Heart left ventricle (tissue), 16 donors: ENCODE results near the gene SH2D4B. TPM values are rescaled to one million over a fixed set of nuclear protein-coding genes. Genes with fewer than 3 reads are reported as not detected.

Experiments used
- ATAC-seq, 4 donors: fragments of 200-7000 bp; cut with Tn5 transposase; one replicate each; pipeline ENCODE4 v1.9.1; 2020 to 2022; ENCODE audit warnings: moderate library complexity in 4 of 4, mild to moderate bottlenecking in 3 of 4, moderate number of reproducible peaks in 1 of 4
- DNase-seq, 5 donors: peaks; one replicate each; pipeline ENCODE4 v3.0.0-alpha.2; 2020
- H3K27ac ChIP-seq, 12 donors: fragments of 200-600 bp; sonication (generic) in 4 of 12; one replicate each; pipeline versions ENCODE4 v1.5.0 to v1.8.0; 2016 to 2022; ENCODE audit warnings: mild to moderate bottlenecking in 2 of 12
- H3K27me3 ChIP-seq, 9 donors: fragments of 200-600 bp; sonication (generic) in 2 of 9; one replicate each; pipeline versions ENCODE4 v1.5.1 to v1.8.0; 2016 to 2022; ENCODE audit warnings: mild to moderate bottlenecking in 3 of 9
- H3K36me3 ChIP-seq, 9 donors: fragments of 200-600 bp; sonication (generic) in 2 of 9; one replicate each; pipeline versions ENCODE4 v1.5.0 to v1.8.0; 2018 to 2022; ENCODE audit warnings: mild to moderate bottlenecking in 2 of 9
- H3K4me1 ChIP-seq, 12 donors: fragments of 200-600 bp; sonication (generic) in 4 of 12; one replicate each; pipeline versions ENCODE4 v1.5.0 to v1.8.0; 2016 to 2022; ENCODE audit warnings: mild to moderate bottlenecking in 3 of 12
- H3K4me3 ChIP-seq, 12 donors: fragments of 200-600 bp; sonication (generic) in 4 of 12; one replicate each; pipeline versions ENCODE4 v1.5.0 to v1.8.0; 2017 to 2022; ENCODE audit warnings: mild to moderate bottlenecking in 9 of 12, moderate library complexity in 4 of 12
- H3K9me3 ChIP-seq, 12 donors: fragments of 200-600 bp; sonication (generic) in 4 of 12; one replicate each; pipeline versions ENCODE4 v1.5.0 to v1.8.0; 2016 to 2022; ENCODE audit warnings: mild to moderate bottlenecking in 1 of 12
- CTCF ChIP-seq, 12 donors: fragments of 200-600 bp; sonication (generic) in 4 of 12; IDR thresholded peaks; one replicate each; pipeline versions ENCODE4 v1.5.0 to v1.8.0; 2018 to 2022; ENCODE audit warnings: antibody characterized with exemption in 12 of 12, mild to moderate bottlenecking in 5 of 12
- POLR2A ChIP-seq, 2 donors: fragments of 450-650 bp; IDR thresholded peaks; one replicate each; pipeline ENCODE4 v1.6.1; 2017; ENCODE audit warnings: antibody characterized with exemption in 2 of 2, mild to moderate bottlenecking in 2 of 2, moderate library complexity in 2 of 2
- WGBS, 4 donors: extraction: QIAGEN DNeasy Blood & Tissue Kit in 2 of 4; methylation state at CpG; one replicate each; pipeline versions ENCODE4 v1.1.5 to v1.1.7; 2013 to 2018; 5-methylcytosine and 5-hydroxymethylcytosine counted together
- intact Hi-C, 10 donors: fragments of 100-400 bp; cut with DNase I; formaldehyde crosslinking; loops; one replicate each; pipeline versions ENCODE4 v1.11.1 to v1.14.2; 2022
- polyA plus RNA-seq, 2 donors: library from polyadenylated mRNA; stranded (reverse); fragments of 200-250 nt; gene quantifications; one replicate each; pipeline ENCODE4 v1.2.3, GENCODE V29; 2013
- total RNA-seq, 9 donors: library from RNA; depleted of rRNA in 2 of 9; stranded (reverse); fragments of >200 nt in 2 of 9; fragmentation: NEBNext Ultra II Directional in 3 of 9; extraction: Animal tissue kit (Norgen Biotek cat#: 25700) in 3 of 9; gene quantifications; one replicate each; pipeline versions ENCODE4 v1.1.0 to v1.2.4, GENCODE V29; 2016 to 2023
- donor health status: ischemic (EF 13 %, LVEDD 7.1; RV severe dilation, severe dysfunction).
- donor health status: healthy with polysubstance abuse.
- donor health status: DM: no; HTN: yes; CAD: no.
- donor health status: DM: no; HTN: no; CAD: no.
- donor health status: ischemic (EF 25% LVEDD 6.9; RV normal size, moderate dysfunction).
- donor health status: ischemic (EF 25% LVEDD 5.7; RV mildly dilated, moderate dysfunction).
- donor health status: healthy.
- donor health status: DM: yes; HTN: yes; CAD: no.
- donor health status: ischemic (EF 35%, LVEDD 5.7; RV mildly dilated, moderate dysfunction).
- donor health status: nonischemic (EF 11% LVEDD 7.7; RV severe dilation, severe dysfunction).
- donor health status: DM: yes; HTN: yes; CAD: no.
- donor health status: PGD.
- donor health status: ischemic (EF 29% LVEDD 5.4; RV normal size, mild dysfunction).
- donor health status: nonischemic (EF 23%, LVEDD 6.1; RV moderate dilation, normal function).

Gene SH2D4B
- total and polyA plus RNA-seq, 11 donors: 0.19 TPM; not detected in 10

GRCh38 chr10:80581469-80581835 lies 43.8 kb downstream of the SH2D4B start:
- intact Hi-C loops: loop anchor here in 5 of 10 donors (5.0 to 10.0 kb wide), 3 partner anchors 44 to 139 kb away; partner anchors contain the start of gene SH2D4B (in 2 of the 5)
- H3K36me3 ChIP-seq: no peaks in the 10 kb centered on the region
- H3K27ac ChIP-seq: no peak overlapping the region
- peaks cover 0 to 15% (median 0%) of the 10 kb centered on the region in 12 donors for H3K4me1 ChIP-seq
- 70 to 91% (median 83%) methylated on average over 5 of the region's 5 CpGs for WGBS, 4 donors
- no peak for ATAC-seq
- TF ChIP-seq CTCF (IDR thresholded peaks at IDR 0.05) (no peak), POLR2A (IDR thresholded peaks at IDR 0.05) (no peak)
- H3K4me3 ChIP-seq: no peak overlapping the region
- H3K9me3 ChIP-seq: peaks cover 0 to 8% (median 0%) of the 10 kb centered on the region in 12 donors
- H3K27me3 ChIP-seq: no peaks in the 10 kb centered on the region
- DNase-seq: no peak

GRCh38 chr10:80582286-80582960 lies 44.7 kb downstream of the SH2D4B start:
- intact Hi-C loops: loop anchor here in 5 of 10 donors (5.0 to 10.0 kb wide), 3 partner anchors 45 to 140 kb away; partner anchors contain the start of gene SH2D4B (in 2 of the 5)
- ATAC-seq: peak in 1 of 4 donors; percentile 24

GRCh38 chr10:80583685-80584084 lies 46.0 kb downstream of the SH2D4B start:
- no peak for ATAC-seq
- no peak for DNase-seq
- intact Hi-C loops: loop anchor here in 5 of 10 donors (5.0 to 10.0 kb wide), 3 partner anchors 46 to 141 kb away; partner anchors contain the start of gene SH2D4B (in 2 of the 5)
- WGBS, 4 donors: 47 to 67% (median 55%) methylated on average over 1 of the region's 1 CpG
- no peak overlapping the region for H3K4me3 ChIP-seq
- H3K36me3 ChIP-seq: no peaks in the 10 kb centered on the region
- no peaks in the 10 kb centered on the region for H3K27me3 ChIP-seq
- TF ChIP-seq POLR2A (IDR thresholded peaks at IDR 0.05) (no peak), CTCF (IDR thresholded peaks at IDR 0.05) (peak in 7 of 12 donors; percentile 1 to 43 (median 28))
- H3K27ac ChIP-seq: no peak overlapping the region
- H3K4me1 ChIP-seq: peaks cover 0 to 15% (median 0%) of the 10 kb centered on the region in 12 donors
- no peaks in the 10 kb centered on the region for H3K9me3 ChIP-seq

More at GRCh38 chr10:80582286-80582960, 44.7 kb downstream of the SH2D4B start:
- H3K4me1 ChIP-seq: peaks cover 0 to 15% (median 0%) of the 10 kb centered on the region in 12 donors
- no peak for DNase-seq
- no peak for TF ChIP-seq POLR2A (IDR thresholded peaks at IDR 0.05)
- no peak for TF ChIP-seq CTCF (IDR thresholded peaks at IDR 0.05)
- no peaks in the 10 kb centered on the region for H3K9me3 ChIP-seq
- WGBS, 4 donors: 70 to 75% (median 70%) methylated on average over 3 of the region's 3 CpGs
- H3K27me3 ChIP-seq: no peaks in the 10 kb centered on the region
- no peak overlapping the region for H3K27ac ChIP-seq
- H3K36me3 ChIP-seq: no peaks in the 10 kb centered on the region
- no peak overlapping the region for H3K4me3 ChIP-seq

GRCh38 chr10:80585812-80586211 lies 48.1 kb downstream of the SH2D4B start:
- no peaks in the 10 kb centered on the region for H3K4me1 ChIP-seq
- intact Hi-C loops: loop anchor here in 4 of 10 donors (5.0 to 10.0 kb wide), 2 partner anchors 141 to 144 kb away; no protein-coding TSS in a partner anchor
- H3K9me3 ChIP-seq: no peaks in the 10 kb centered on the region
- TF ChIP-seq POLR2A (IDR thresholded peaks at IDR 0.05) (no peak), CTCF (IDR thresholded peaks at IDR 0.05) (no peak)
- no peak for DNase-seq
- H3K27ac ChIP-seq: no peak overlapping the region
- H3K4me3 ChIP-seq: no peak overlapping the region
- no peak for ATAC-seq
- 90 to 95% (median 93%) methylated on average over 11 to 23 of the region's 23 CpGs for WGBS, 4 donors
- no peaks in the 10 kb centered on the region for H3K27me3 ChIP-seq
- H3K36me3 ChIP-seq: no peaks in the 10 kb centered on the region
